HEK293T (cell line): ENCODE data around the gene IL22RA1.

Source experiments
- CTCF ChIA-PET: fragments of 350-600 bp; formaldehyde crosslinking; extraction: SDS; loops from one replicate; lab custom pipeline; 2021; ENCODE audit warnings: antibody characterized with exemption, inconsistent platforms; lab: Yijun Ruan, JAX
- POLR2A ChIA-PET: fragments of 350-600 bp; formaldehyde crosslinking; extraction: SDS; loops from one replicate; lab custom pipeline; 2020; ENCODE audit warnings: antibody characterized with exemption, inconsistent platforms; lab: Yijun Ruan, JAX
- DNase-seq: peaks from one replicate; pipeline ENCODE4 v3.0.0; 2012; ENCODE audit warnings: mixed read lengths; ENCODE audit errors: extremely low spot score
- ARNT ChIP-seq: fragments of 450-650 bp; IDR thresholded peaks from 2 replicates; pipeline ENCODE4 v1.6.1; 2017; ENCODE audit warnings: mild to moderate bottlenecking
- BHLHE40 ChIP-seq: fragments of 450-650 bp; IDR thresholded peaks from 2 replicates; pipeline ENCODE4 v1.6.1; 2016; ENCODE audit warnings: mild to moderate bottlenecking, moderate library complexity, borderline replicate concordance
- CTBP1 ChIP-seq: fragments of 450-650 bp; IDR thresholded peaks from 2 replicates; pipeline ENCODE4 v1.6.1; 2016; ENCODE audit warnings: borderline replicate concordance
- ELF4 ChIP-seq: fragments of 450-650 bp; IDR thresholded peaks from 2 replicates; pipeline ENCODE4 v1.6.1; 2017; ENCODE audit warnings: antibody characterized with exemption
- FOXA1 ChIP-seq: fragments of 450-650 bp; IDR thresholded peaks from 2 replicates; pipeline ENCODE4 v1.6.1; 2016; ENCODE audit warnings: mild to moderate bottlenecking
- FOXK2 ChIP-seq: fragments of 450-650 bp; IDR thresholded peaks from 2 replicates; pipeline ENCODE4 v1.6.1; 2016; ENCODE audit warnings: mild to moderate bottlenecking
- FOXM1 ChIP-seq: fragments of 450-650 bp; IDR thresholded peaks from 2 replicates; pipeline ENCODE4 v1.6.1; 2017; ENCODE audit warnings: mild to moderate bottlenecking, borderline replicate concordance
- HDGF ChIP-seq: fragments of 450-650 bp; IDR thresholded peaks from 2 replicates; pipeline ENCODE4 v1.6.1; 2017; ENCODE audit warnings: antibody characterized with exemption, borderline replicate concordance
- L3MBTL2 ChIP-seq: fragments of 450-650 bp; conservative IDR thresholded peaks from 2 replicates; pipeline ENCODE4 v1.6.1; 2016; ENCODE audit warnings: mild to moderate bottlenecking
- LEF1 ChIP-seq: fragments of 450-650 bp; IDR thresholded peaks from 2 replicates; pipeline ENCODE4 v1.6.1; 2017; ENCODE audit warnings: mild to moderate bottlenecking, borderline replicate concordance
- NFRKB ChIP-seq: fragments of 450-650 bp; IDR thresholded peaks from 2 replicates; pipeline ENCODE4 v1.6.1; 2016; ENCODE audit warnings: mild to moderate bottlenecking, moderate library complexity
- PKNOX1 ChIP-seq: fragments of 450-650 bp; IDR thresholded peaks from 2 replicates; pipeline ENCODE4 v1.6.1; 2016
- SP1 ChIP-seq: fragments of 450-650 bp; IDR thresholded peaks from 2 replicates; pipeline ENCODE4 v1.6.1; 2017
- SUZ12 ChIP-seq: fragments of 450-650 bp; IDR thresholded peaks from 2 replicates; pipeline ENCODE4 v1.6.1; 2016; ENCODE audit warnings: mild to moderate bottlenecking
- TARDBP ChIP-seq: fragments of 450-650 bp; IDR thresholded peaks from 2 replicates; pipeline ENCODE4 v1.6.1; 2016
- ZNF384 ChIP-seq: fragments of 450-650 bp; IDR thresholded peaks from 2 replicates; pipeline ENCODE4 v1.6.1; 2016

The IL22RA1 gene

GRCh38 chr1:24173638-24174575 is 31.0 kb upstream of the IL22RA1 start:
- no peak for TF ChIP-seq HDGF
- TF ChIP-seq ARNT = no peak
- no peak for TF ChIP-seq NFRKB
- no peak for TF ChIP-seq L3MBTL2
- no peak for TF ChIP-seq FOXM1
- no peak for TF ChIP-seq FOXK2
- TF ChIP-seq FOXA1 = no peak
- no peak for TF ChIP-seq SUZ12
- no peak for TF ChIP-seq ZNF384
- no peak for TF ChIP-seq CTBP1
- no peak for TF ChIP-seq PKNOX1
- CTCF ChIA-PET = no interaction called here
- DNase-seq = no peak
- POLR2A ChIA-PET = no interaction called here

- CTCF ChIA-PET = interaction anchor here (1.1 kb wide), 1 partner anchor 23 kb away, joined by 6 read pairs; no protein-coding TSS in a partner anchor
- TF ChIP-seq CTBP1 = no peak
- TF ChIP-seq ZNF384 = no peak
- TF ChIP-seq SUZ12 = no peak
- no peak for TF ChIP-seq FOXK2
- no peak for TF ChIP-seq FOXA1
- TF ChIP-seq NFRKB = no peak
- TF ChIP-seq LEF1 = no peak
- no peak for TF ChIP-seq SP1
- no peak for TF ChIP-seq L3MBTL2
- TF ChIP-seq FOXM1 = no peak
- TF ChIP-seq TARDBP = no peak
- no peak for TF ChIP-seq PKNOX1
- no peak for TF ChIP-seq HDGF
- TF ChIP-seq ELF4 = no peak
- TF ChIP-seq BHLHE40 = no peak
- TF ChIP-seq ARNT = no peak
- no peak for DNase-seq
- POLR2A ChIA-PET = no interaction called here
These were observed 29.7 kb upstream of the IL22RA1 start for GRCh38 chr1:24172598-24172997.

GRCh38 chr1:24169286-24169685 is 26.3 kb upstream of the IL22RA1 start:
- ChIA-PET POLR2A (no interaction called here), CTCF (no interaction called here)
- DNase-seq = no peak
- TF ChIP-seq NFRKB = no peak

GRCh38 chr1:24168245-24168644 is 25.3 kb upstream of the IL22RA1 start:
- POLR2A ChIA-PET = no interaction called here
- TF ChIP-seq BHLHE40 = no peak
- TF ChIP-seq ELF4 = no peak
- no peak for TF ChIP-seq NFRKB
- no peak for TF ChIP-seq TARDBP
- TF ChIP-seq ARNT = no peak
- no peak for TF ChIP-seq LEF1
- no peak for TF ChIP-seq FOXK2
- TF ChIP-seq FOXM1 = no peak
- TF ChIP-seq FOXA1 = no peak
- no peak for TF ChIP-seq PKNOX1
- TF ChIP-seq CTBP1 = no peak
- TF ChIP-seq ZNF384 = no peak
- no peak for TF ChIP-seq L3MBTL2
- no peak for TF ChIP-seq HDGF
- no peak for TF ChIP-seq SP1
- TF ChIP-seq SUZ12 = no peak
- DNase-seq = no peak
- CTCF ChIA-PET = interaction anchor here (0.6 kb wide), 1 partner anchor 11 kb away, joined by 4 read pairs; no protein-coding TSS in a partner anchor

- TF ChIP-seq FOXA1 = no peak
- TF ChIP-seq L3MBTL2 = no peak
- TF ChIP-seq SUZ12 = no peak
- TF ChIP-seq PKNOX1 = no peak
- TF ChIP-seq FOXM1 = no peak
- no peak for TF ChIP-seq SP1
- TF ChIP-seq HDGF = no peak
- POLR2A ChIA-PET = no interaction called here
- CTCF ChIA-PET = interaction anchor here (1.1 kb wide), 1 partner anchor 17 kb away, joined by 3 read pairs; no protein-coding TSS in a partner anchor
These were observed 24.1 kb upstream of the IL22RA1 start for GRCh38 chr1:24167008-24167407.

GRCh38 chr1:24165500-24165899 is 22.6 kb upstream of the IL22RA1 start:
- CTCF ChIA-PET = interaction anchor here (1.4 kb wide), 1 partner anchor 15 kb away, joined by 4 read pairs; no protein-coding TSS in a partner anchor
- POLR2A ChIA-PET = no interaction called here
- TF ChIP-seq CTBP1 (no peak), FOXK2 (no peak), ZNF384 (no peak), SP1 (no peak), FOXA1 (no peak), FOXM1 (no peak), ARNT (no peak), PKNOX1 (no peak), TARDBP (no peak), LEF1 (no peak)
- no peak for DNase-seq

More at GRCh38 chr1:24167008-24167407, 24.1 kb upstream of the IL22RA1 start:
- no peak for DNase-seq
